ENCODE measurements around the gene PECR.

PECR gene

DNA sequence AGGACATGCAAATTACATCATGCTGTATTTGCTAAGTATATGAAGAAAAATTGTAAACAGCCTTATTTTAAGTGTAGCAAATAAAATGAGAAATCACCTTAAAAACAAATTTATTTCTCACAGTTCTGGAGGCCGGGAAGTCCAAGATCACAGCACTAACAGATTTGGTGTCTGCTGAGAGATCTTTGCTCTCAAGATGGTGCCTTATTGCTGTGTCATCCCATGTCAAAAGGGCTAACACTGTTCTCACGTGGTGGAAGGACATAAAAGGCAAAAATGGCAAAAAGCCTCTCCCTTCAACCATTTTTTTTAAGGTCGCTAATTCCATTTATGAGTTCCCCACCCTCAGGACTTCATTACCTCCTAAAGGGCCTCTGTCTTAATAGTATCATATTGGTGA lies 39.6 kb upstream of the PECR start:
- Histone ChIP-seq H3K4me3 (ENCODE audit: low read depth in 1 of 2, low read length in 2 of 2) (no peak overlapping the region), H3K36me3 (ENCODE audit: insufficient read depth, low read length) (peaks cover 100% of the 10 kb centered on the region), H3K79me2 (ENCODE audit: insufficient read depth, low read length) (peaks cover 91% of the 10 kb centered on the region), H2AFZ (ENCODE audit: low read depth, low read length) (no peak overlapping the region), H3K27me3 (ENCODE audit: insufficient read depth, low read length, poor library complexity) (no peaks in the 10 kb centered on the region), H3K9me3 (ENCODE audit: insufficient read depth, low read length, severe bottlenecking) (no peaks in the 10 kb centered on the region), H3K27ac (ENCODE audit: low read length) (no peak overlapping the region), H3K4me1 (ENCODE audit: insufficient read depth, low read length) (peaks cover 12% of the 10 kb centered on the region), H4K20me1 (ENCODE audit: insufficient read depth, low read length) (peaks cover 11% of the 10 kb centered on the region; the same call in 1 of the 2 replicates), H3K4me2 (ENCODE audit: insufficient read depth, low read length) (no peak overlapping the region), H3K9ac (ENCODE audit: low read depth, low read length) (no peak overlapping the region)
- no peak for DNase-seq
- ATAC-seq (ENCODE audit: insufficient read depth, low read depth): no peak
- no peak for TF ChIP-seq EZH2 (IDR thresholded peaks at IDR 0.05; ENCODE audit: borderline replicate concordance, low read depth, low read length, severe bottlenecking)
- TF ChIP-seq, protein P1, sequence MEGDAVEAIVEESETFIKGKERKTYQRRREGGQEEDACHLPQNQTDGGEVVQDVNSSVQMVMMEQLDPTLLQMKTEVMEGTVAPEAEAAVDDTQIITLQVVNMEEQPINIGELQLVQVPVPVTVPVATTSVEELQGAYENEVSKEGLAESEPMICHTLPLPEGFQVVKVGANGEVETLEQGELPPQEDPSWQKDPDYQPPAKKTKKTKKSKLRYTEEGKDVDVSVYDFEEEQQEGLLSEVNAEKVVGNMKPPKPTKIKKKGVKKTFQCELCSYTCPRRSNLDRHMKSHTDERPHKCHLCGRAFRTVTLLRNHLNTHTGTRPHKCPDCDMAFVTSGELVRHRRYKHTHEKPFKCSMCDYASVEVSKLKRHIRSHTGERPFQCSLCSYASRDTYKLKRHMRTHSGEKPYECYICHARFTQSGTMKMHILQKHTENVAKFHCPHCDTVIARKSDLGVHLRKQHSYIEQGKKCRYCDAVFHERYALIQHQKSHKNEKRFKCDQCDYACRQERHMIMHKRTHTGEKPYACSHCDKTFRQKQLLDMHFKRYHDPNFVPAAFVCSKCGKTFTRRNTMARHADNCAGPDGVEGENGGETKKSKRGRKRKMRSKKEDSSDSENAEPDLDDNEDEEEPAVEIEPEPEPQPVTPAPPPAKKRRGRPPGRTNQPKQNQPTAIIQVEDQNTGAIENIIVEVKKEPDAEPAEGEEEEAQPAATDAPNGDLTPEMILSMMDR (IDR thresholded peaks at IDR 0.05; ENCODE audit: borderline replicate concordance, extremely low read depth, low read length, poor library complexity, severe bottlenecking): no peak

DNA sequence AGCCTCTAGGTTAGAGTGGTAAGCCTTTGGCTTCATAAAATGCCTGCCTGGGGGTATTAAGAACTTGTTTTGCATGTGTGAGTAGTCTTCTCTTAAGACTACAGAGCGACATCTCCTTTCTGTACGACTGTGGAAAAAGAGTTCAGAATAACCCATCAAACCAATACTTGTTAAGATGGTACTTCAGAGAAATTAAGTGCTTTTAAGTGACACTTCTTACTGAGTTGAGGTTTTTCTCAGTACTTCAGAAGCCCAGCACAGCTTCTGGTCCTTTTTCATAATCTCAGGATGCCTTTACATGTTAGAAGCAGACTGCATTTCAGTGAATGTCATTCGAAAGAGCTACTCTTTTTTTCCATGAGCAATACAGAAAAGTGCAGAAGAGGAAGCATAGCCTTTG lies 38.4 kb upstream of the PECR start:
- peaks cover 8% of the 10 kb centered on the region; the same call in 1 of the 2 replicates for H4K20me1 ChIP-seq (ENCODE audit: insufficient read depth, low read length)
- TF ChIP-seq, protein P1 (IDR thresholded peaks at IDR 0.05; ENCODE audit: borderline replicate concordance, extremely low read depth, low read length, poor library complexity, severe bottlenecking): no peak
- TF ChIP-seq EZH2 (IDR thresholded peaks at IDR 0.05; ENCODE audit: borderline replicate concordance, low read depth, low read length, severe bottlenecking): no peak
- ATAC-seq (ENCODE audit: insufficient read depth, low read depth) (peak; percentile 33; the same call in 1 of the 3 replicates), DNase-seq (no peak)
- no peak overlapping the region for H3K27ac ChIP-seq (ENCODE audit: low read length)
- no peak overlapping the region for H3K4me2 ChIP-seq (ENCODE audit: insufficient read depth, low read length)
- no peak overlapping the region for H3K4me3 ChIP-seq (ENCODE audit: low read depth in 1 of 2, low read length in 2 of 2)
- no peaks in the 10 kb centered on the region for H3K27me3 ChIP-seq (ENCODE audit: insufficient read depth, low read length, poor library complexity)
- H3K9ac ChIP-seq (ENCODE audit: low read depth, low read length): no peak overlapping the region
- no peaks in the 10 kb centered on the region for H3K9me3 ChIP-seq (ENCODE audit: insufficient read depth, low read length, severe bottlenecking)
- peaks cover 93% of the 10 kb centered on the region for H3K79me2 ChIP-seq (ENCODE audit: insufficient read depth, low read length)
- peaks cover 24% of the 10 kb centered on the region for H3K4me1 ChIP-seq (ENCODE audit: insufficient read depth, low read length)
- no peak overlapping the region for H2AFZ ChIP-seq (ENCODE audit: low read depth, low read length)
- peaks cover 99% of the 10 kb centered on the region for H3K36me3 ChIP-seq (ENCODE audit: insufficient read depth, low read length)

DNA sequence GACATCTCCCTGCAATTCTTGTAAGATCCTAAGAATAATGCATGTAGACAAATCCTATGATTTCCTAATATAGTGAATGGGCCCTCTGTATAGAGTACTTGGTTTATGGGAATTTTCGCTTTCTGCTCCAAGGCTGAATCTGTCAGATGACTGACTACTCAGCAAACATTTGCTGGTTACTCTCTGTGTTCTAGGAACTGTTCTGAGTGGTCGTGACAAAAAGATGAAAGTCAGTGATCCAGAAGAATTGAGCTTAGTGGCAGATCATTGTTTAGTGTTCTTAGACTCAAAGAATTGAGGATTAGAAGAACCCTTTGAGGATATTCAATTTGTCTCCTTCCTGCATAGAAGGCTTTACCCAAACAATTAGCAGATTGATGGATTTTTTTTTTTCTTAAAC lies 37.5 kb upstream of the PECR start:
- Histone ChIP-seq H3K9ac (ENCODE audit: low read depth, low read length) (no peak overlapping the region), H3K27me3 (ENCODE audit: insufficient read depth, low read length, poor library complexity) (no peaks in the 10 kb centered on the region), H4K20me1 (ENCODE audit: insufficient read depth, low read length) (peaks cover 8% of the 10 kb centered on the region), H3K79me2 (ENCODE audit: insufficient read depth, low read length) (peaks cover 91% of the 10 kb centered on the region), H3K9me3 (ENCODE audit: insufficient read depth, low read length, severe bottlenecking) (no peaks in the 10 kb centered on the region), H2AFZ (ENCODE audit: low read depth, low read length) (no peak overlapping the region), H3K4me3 (ENCODE audit: low read depth in 1 of 2, low read length in 2 of 2) (no peak overlapping the region), H3K36me3 (ENCODE audit: insufficient read depth, low read length) (peaks cover 95% of the 10 kb centered on the region), H3K27ac (ENCODE audit: low read length) (no peak overlapping the region), H3K4me2 (ENCODE audit: insufficient read depth, low read length) (no peak overlapping the region), H3K4me1 (ENCODE audit: insufficient read depth, low read length) (peaks cover 29% of the 10 kb centered on the region)
- TF ChIP-seq EZH2 (IDR thresholded peaks at IDR 0.05; ENCODE audit: borderline replicate concordance, low read depth, low read length, severe bottlenecking): no peak
- TF ChIP-seq, protein P1 (IDR thresholded peaks at IDR 0.05; ENCODE audit: borderline replicate concordance, extremely low read depth, low read length, poor library complexity, severe bottlenecking): no peak
- no peak for DNase-seq
- no peak for ATAC-seq (ENCODE audit: insufficient read depth, low read depth)

DNA sequence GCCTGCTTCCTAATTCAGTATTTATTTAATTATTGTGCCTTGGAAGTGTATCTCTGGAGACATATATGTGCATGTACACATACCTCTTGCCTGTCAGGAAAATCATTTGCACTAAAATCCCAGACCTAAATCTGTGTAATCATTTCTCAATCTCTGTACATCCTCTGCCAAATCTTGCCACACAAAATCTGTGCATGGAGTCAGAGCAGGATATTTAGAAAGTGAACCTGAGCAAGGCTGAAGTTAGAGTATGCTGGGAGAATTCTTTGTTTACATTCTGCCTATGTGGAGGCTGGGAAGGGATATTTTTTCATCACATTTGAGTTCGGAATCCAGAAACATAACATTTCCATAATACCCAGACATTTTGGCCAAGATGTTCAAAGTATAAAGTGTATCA lies 36.9 kb upstream of the PECR start:
- DNase-seq: no peak
- TF ChIP-seq, protein P1 (IDR thresholded peaks at IDR 0.05; ENCODE audit: borderline replicate concordance, extremely low read depth, low read length, poor library complexity, severe bottlenecking): no peak
- no peak for TF ChIP-seq EZH2 (IDR thresholded peaks at IDR 0.05; ENCODE audit: borderline replicate concordance, low read depth, low read length, severe bottlenecking)
- H4K20me1 ChIP-seq (ENCODE audit: insufficient read depth, low read length): peaks cover 10% of the 10 kb centered on the region
- ATAC-seq (ENCODE audit: insufficient read depth, low read depth): no peak
- peaks cover 88% of the 10 kb centered on the region for H3K79me2 ChIP-seq (ENCODE audit: insufficient read depth, low read length)
- peaks cover 95% of the 10 kb centered on the region for H3K36me3 ChIP-seq (ENCODE audit: insufficient read depth, low read length)
- peaks cover 34% of the 10 kb centered on the region for H3K4me1 ChIP-seq (ENCODE audit: insufficient read depth, low read length)
- no peak overlapping the region for H2AFZ ChIP-seq (ENCODE audit: low read depth, low read length)
- no peaks in the 10 kb centered on the region for H3K9me3 ChIP-seq (ENCODE audit: insufficient read depth, low read length, severe bottlenecking)
- H3K27me3 ChIP-seq (ENCODE audit: insufficient read depth, low read length, poor library complexity): no peaks in the 10 kb centered on the region
- no peak overlapping the region for H3K4me3 ChIP-seq (ENCODE audit: low read depth in 1 of 2, low read length in 2 of 2)
- H3K9ac ChIP-seq (ENCODE audit: low read depth, low read length): no peak overlapping the region
- no peak overlapping the region for H3K27ac ChIP-seq (ENCODE audit: low read length)
- no peak overlapping the region for H3K4me2 ChIP-seq (ENCODE audit: insufficient read depth, low read length)
